Breast epithelium (tissue), 3 donors: ENCODE measurements around the gene DDR2.

Experiments used
- POLR2AphosphoS5 ChIP-seq, 3 donors: sonication (generic); formaldehyde crosslinking; IDR thresholded peaks; one replicate each; pipeline ENCODE4 v1.6.1; 2017; ENCODE audit warnings: antibody characterized with exemption in 3 of 3
- TF ChIP-seq, protein P1 (sequence below), 3 donors: fragments of 450-650 bp; IDR thresholded peaks; one replicate each; pipeline ENCODE4 v1.5.1; 2016 to 2017; ENCODE audit warnings: antibody characterized with exemption in 3 of 3, mild to moderate bottlenecking in 3 of 3, moderate library complexity in 3 of 3

DNA sequence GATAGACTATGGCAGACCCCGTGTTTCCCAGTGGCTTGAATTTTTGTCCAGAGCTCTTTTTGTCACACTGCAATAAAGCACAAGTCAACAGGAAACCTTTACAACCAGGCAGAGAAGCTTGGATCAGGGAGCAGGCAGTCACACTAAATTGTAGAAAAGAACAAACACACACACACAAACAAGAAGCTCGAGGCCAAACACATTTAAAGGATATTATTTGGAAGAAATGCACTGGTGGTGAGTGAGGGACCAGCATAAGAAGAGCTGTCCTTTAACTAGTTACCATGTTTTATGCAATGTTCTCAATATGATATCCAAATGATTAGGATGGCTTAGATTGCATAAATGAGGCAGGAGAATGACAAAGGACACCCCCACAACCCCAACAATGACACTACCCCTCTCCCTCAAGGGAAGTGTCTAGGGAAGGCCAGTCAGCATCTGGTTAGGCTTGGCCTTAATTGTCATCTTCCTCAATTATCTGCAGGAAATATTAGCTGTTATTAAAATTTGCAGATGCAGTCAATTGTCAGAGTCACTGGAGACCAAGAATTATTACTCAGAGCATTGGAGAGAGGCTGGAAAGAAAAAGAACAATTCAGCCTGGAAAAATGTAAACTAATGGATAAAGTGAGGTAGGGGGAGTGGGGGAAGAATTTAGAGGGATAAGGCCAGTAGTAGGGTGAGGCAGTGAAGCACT lies 35.3 kb downstream of the DDR2 start:
- TF ChIP-seq, protein P1, sequence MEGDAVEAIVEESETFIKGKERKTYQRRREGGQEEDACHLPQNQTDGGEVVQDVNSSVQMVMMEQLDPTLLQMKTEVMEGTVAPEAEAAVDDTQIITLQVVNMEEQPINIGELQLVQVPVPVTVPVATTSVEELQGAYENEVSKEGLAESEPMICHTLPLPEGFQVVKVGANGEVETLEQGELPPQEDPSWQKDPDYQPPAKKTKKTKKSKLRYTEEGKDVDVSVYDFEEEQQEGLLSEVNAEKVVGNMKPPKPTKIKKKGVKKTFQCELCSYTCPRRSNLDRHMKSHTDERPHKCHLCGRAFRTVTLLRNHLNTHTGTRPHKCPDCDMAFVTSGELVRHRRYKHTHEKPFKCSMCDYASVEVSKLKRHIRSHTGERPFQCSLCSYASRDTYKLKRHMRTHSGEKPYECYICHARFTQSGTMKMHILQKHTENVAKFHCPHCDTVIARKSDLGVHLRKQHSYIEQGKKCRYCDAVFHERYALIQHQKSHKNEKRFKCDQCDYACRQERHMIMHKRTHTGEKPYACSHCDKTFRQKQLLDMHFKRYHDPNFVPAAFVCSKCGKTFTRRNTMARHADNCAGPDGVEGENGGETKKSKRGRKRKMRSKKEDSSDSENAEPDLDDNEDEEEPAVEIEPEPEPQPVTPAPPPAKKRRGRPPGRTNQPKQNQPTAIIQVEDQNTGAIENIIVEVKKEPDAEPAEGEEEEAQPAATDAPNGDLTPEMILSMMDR (IDR thresholded peaks at IDR 0.05), result no peak
- TF ChIP-seq POLR2AphosphoS5 (IDR thresholded peaks at IDR 0.05), result no peak
